NCI-H2081 treated with DMSO at 0.1 percent for 48 hours (cell line): ENCODE results near the gene SLC16A3.
"Not testable (repeated sequence)": the region's sequence is repeated elsewhere in the genome, so short reads cannot be mapped to it uniquely, and the experiment has no call there.

Experiments used
- DNase-seq: peaks from one replicate; lab custom pipeline; 2025; lab: John Stamatoyannopoulos, UW

Gene SLC16A3

DNA sequence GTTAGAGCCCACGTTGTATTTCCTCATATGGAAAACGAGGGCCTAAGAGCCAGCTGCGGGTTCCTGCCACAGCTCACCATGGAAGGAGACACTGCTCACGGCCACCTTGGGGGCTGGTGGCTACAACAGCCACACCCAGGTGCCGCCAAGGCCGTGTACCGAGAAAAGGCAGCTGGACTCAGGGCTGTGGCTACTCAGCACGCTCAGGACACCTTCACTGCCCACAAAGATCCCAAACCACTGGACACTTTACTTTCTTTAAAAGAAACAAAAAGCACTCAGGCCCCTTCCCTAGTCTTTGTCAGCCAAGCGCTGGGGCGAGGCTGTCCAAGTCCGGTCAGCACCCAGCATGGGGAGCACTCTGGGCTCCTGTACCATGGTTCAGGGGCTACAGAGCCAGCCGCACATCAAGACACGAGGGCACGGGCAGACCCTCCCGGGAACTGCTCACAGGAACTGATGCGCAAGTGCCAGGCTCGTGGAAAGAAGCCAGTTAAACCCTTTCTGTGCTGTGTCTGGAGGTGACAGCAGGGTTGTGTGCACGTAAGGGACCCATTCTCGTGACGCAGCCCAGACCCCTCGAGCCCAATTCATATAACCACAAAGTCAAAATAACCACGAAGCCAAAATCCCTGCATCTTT, 18.5 kb downstream of the SLC16A3 start:
- DNase-seq: no peak

DNA sequence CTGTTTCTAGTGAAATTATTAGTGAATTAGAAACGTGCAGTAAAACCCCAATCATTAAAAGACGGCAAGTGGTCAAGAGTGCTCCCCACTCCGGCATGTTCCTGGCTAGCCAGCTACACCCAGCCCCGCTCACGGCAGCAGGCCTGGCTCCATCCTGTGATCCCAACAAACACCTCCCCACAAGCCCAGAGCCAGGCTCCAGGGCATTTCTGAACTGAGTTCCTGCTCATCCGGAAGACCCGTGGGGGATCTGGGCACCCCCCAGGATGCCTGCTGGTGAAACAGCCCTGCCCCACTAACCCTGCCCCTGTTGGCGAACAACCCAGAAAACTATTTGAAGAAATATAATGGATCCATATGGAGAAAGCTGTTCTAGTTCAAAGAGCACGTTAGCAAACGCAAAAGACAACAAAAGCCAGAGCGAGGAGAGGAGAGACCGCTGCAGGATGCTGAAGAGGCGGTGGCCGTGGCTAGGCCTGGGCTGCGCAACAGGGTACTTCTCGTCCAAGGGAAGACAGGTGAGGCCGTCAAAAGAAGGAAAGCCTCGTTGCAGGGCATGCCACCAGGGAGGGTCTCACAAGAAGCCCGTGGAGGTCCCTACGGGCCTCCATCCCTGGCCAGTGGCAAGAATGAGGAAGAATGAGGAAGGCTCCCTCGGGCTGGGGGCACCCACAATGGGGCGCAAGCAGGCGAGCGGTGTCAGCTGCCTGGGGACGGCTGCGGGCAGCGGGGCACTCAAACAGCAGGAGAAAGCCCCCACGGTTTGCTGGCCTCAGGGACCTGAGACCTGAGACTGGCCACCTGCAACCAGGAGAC, 19.2 kb downstream of the SLC16A3 start:
- no peak for DNase-seq

DNA sequence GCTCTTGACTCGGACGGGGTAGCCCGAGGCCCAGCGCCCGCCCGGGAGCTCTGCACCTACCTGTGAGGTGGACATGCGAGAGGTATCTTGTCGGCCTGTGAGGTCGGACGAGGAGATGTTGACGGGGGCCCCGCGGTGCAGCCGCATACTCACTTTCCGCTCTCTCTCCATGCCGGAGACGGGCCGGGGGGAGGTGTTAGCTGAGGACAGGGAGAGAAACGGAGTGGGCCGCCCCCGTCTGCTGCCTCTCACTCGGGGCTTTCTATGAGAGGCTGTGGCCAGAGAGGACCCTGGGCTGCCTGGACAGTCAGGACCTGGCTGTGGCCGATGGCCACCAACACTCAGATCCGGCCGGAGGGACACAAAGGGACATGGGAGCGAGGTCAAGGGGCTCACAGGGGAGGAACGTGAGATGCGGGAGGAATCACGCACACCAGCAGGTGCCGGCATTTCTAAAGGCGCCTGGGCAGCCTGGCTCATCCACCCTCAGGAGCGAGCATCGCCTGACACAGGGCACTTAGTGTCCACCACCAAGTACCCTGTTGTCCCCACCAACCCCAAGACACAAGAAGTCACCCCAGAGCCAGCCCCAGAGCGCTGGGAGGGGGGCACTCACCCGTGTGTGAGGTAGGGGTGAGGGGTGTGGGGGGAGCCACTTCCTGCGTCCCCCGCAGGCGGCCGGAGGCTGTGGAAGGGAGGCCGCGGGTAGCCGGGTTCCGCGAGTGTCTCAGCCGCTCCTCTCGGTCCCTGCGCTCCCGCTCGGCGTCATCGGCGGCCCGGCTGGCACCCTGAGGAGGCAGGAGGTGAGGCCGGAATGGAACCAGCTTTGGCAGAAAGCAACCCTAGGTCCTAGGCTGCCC, 20.2 kb downstream of the SLC16A3 start:
- no peak for DNase-seq

DNA sequence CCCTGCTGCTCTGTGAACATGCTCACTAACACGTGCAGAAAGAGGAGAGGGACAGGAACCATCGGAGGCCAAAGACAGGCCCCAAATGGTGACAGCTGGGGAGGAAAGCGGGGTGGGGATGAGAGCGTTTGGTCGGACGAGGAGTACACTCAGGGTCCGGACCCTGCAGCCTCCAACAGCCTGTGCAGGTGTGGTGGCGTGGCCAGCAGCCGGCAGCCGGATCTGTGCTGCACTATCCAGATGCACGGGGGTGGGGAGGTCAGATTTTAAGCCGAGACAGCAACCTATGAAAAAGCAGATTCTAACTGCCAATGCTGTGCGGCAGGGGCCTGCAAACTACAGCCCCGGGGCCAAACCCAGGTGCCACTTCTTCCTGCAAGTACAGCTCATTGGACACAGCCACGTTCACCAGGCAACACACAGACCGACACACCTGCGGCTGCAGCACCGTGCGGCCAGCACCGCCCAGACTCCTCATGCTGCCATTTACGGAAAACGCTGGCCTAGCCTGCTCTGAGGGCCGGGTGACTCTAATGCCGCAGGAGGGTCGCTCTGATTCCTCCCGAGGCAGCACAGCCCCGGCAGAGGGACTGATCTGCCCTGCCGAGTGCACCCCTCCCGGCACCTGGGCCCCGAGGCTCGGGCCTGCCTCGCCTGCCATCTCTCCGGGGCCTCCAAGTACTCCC, 21.2 kb downstream of the SLC16A3 start:
- no peak for DNase-seq

DNA sequence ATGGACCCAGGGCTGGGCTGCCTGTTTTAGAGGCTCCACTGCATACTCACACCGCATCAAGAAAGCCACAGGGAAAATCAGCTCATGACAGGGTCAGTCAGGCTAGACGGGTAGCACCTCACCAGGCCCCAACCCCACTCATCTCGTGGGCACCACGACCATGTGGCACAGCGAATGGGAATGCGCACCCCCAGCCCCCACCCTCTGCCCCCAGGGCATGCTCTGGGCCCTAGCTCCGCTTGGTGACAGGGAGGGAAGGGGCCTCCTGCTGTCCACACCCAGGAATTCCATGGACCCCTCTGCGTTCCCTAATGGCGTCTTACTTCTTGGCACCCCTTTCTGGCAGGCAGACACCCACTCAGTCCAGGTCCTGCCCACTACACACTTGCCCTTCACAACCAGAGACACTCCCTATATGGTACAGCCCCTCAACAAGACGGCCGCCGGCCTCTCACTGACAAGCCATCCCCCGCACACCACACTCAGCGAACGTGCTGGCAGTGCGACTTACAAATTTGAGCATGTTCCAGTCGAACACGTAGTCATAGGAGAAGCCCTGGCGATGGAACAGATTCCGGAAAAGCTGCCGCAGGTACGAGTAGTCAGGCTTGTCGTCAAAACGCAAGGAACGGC, 22.1 kb downstream of the SLC16A3 start:
- DNase-seq: no peak

DNA sequence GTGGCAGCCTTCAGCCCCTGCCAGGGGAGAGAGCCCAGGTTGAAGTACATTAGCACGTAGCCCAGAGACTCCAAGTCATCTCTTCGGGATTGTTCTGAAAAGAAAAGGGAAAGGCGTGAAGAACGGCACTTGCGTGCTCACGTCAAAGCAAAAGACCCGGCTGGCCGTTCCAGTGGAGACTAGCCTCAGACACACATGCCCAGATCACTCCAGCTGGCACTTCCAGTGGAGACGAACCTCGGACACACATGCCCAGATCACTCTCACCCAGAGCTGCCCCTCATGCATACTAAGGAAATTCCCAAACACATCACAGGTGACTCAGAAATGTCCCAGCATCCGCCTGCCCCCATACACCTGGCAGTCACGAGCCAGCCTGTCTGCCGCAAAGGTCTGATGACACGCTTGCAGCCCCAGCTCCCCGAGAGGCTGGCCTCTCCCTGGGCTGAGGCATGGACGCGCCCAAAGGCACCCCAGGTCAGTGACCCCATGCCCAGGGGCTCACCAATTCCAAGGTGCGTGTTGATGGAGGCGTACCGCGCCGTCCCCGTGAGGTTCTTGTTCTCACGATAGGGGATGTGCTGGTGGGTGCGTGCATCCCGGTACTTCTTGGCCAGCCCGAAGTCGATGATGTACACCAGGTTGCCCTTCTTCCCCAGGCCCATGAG, 23.8 kb downstream of the SLC16A3 start:
- DNase-seq: no peak

DNA sequence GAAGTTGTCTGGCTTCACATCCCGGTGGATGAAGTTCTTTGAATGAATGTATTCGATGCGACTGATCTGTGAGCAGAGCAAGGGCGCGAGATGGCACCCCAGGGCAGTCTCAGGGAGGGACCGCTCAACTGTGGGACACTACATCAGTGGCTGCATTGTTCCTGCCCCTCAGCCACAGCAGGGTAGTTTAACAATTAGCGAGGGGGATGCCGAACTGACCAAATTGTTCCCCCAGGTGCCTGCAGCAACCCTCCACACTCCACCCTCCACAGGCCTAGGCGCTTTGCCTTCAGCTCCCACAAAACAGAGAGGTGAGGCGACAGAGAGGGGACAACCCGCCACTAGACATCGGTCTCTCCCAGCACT, 24.3 kb downstream of the SLC16A3 start:
- DNase-seq: no peak

DNA sequence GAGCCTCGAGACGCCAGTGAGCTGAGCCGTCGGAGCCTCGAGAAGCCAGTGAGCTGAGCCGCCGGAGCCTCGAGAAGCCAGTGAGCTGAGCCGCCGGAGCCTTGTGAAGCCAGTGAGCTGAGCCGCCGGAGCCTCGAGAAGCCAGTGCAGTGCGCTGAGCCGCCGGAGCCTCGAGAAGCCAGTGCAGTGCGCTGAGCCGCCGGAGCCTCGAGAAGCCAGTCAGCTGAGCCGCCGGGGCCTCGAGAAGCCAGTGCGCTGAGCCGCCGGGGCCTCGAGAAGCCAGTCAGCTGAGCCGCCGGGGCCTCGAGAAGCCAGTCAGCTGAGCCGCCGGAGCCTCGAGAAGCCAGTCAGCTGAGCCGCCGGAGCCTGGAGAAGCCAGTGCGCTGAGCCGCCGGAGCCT, 25.3 kb downstream of the SLC16A3 start:
- DNase-seq: not testable (repeated sequence)

DNA sequence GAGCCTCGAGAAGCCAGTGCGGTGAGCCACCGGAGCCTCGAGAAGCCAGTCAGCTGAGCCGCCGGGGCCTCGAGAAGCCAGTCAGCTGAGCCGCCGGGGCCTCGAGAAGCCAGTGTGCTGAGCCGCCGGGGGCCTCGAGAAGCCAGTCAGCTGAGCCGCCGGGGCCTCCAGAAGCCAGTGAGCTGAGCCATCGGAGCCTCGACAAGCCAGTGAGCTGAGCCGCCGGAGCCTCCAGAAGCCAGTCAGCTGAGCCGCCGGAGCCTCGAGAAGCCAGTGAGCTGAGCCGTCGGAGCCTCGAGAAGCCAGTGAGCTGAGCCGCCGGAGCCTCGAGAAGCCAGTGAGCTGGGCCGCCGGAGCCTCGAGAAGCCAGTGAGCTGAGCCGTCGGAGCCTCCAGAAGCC, 25.9 kb downstream of the SLC16A3 start:
- DNase-seq: not testable (repeated sequence)

DNA sequence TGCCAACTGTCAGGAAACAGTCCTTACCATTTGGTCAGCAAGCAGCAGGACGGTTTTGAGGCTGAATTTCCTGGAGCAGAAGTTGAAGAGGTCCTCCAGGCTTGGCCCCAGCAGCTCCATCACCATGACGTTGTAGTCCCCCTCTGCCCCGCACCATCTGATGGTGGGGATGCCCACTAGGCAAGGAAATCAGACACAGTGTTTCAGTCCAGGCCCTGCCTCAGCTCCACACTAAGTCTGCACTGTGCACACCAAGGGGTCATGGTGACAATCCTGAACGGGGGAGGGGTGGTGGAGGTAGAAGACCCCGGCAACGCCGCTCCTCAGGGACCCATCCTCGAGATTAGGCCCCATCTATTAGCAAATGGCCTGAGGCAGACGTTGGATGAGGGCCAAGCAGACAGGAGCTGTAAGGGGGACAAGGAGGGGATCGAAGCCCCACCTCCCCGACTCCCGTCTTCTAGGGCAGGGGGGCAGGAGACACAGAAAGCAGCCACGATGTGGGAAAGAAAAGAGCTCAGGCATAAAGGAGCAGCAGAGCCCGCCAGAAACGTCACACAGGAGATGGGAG, 26.6 kb downstream of the SLC16A3 start:
- no peak for DNase-seq

DNA sequence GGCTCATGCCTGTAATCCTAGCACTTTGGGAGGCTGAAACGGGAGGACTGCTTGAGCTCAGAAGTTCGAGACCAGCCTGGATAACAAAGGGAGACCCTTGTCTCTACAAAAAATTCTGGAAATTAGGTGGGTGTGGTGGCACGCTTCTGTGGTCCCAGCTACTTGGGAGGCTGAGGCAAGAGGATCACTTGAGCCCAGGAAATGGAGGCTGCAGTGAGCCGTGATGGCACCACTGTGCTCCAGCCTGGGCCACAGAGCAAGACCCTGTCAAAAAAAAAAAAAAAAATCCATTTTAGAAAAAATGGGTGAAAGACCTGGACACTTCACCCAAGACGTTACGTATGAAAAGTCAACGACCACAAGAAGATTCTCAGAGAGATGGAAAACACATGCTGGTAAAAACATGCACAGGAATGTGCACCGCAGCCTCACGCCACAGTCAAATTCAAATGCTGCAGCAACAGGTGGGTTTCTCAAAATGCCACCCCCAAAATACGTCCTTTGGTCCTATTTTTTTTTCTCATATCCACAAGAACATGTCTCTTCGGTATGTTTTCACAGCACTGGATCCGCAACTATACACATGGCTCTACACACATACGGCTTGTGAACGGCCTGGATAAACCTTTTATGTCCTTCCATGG, 27.5 kb downstream of the SLC16A3 start:
- no peak for DNase-seq

DNA sequence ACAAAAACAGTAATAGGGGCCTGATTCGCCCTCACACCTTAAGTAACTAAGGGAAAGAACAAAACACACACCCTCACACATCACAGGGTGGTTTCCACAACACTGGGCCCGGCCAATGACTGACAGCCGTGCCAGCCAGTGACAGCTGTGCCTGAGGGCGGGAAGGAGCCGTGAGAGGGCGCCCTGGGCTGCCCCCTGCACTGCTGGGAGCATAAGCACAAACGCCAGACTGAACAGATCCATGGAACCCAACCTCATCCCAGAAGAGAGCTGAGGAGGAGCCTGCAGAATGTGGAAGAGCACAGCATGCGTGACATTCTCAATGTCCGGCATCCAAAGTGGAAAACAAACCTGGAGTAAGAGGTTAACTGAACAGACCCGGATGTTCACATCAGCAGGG, 28.6 kb downstream of the SLC16A3 start:
- no peak for DNase-seq

DNA sequence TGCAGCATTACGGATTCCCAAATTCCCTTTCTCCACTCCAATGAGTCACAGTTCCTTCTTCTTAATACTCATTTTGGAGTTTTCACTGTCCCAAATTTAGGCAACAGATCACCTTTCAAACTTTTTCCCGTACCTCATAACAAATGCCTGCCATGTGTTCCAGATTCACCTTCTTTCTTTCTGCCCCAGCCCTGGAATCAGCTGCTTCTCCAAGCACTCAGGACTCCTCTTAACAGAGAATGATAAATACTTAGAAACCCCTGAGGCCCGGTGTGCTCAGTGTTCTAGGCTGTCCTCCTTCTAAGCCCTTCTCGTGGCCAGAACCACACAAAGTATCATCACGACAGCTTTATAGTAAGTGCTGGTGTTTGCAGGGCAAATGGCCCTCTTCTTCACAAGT, 29.7 kb downstream of the SLC16A3 start:
- no peak for DNase-seq

DNA sequence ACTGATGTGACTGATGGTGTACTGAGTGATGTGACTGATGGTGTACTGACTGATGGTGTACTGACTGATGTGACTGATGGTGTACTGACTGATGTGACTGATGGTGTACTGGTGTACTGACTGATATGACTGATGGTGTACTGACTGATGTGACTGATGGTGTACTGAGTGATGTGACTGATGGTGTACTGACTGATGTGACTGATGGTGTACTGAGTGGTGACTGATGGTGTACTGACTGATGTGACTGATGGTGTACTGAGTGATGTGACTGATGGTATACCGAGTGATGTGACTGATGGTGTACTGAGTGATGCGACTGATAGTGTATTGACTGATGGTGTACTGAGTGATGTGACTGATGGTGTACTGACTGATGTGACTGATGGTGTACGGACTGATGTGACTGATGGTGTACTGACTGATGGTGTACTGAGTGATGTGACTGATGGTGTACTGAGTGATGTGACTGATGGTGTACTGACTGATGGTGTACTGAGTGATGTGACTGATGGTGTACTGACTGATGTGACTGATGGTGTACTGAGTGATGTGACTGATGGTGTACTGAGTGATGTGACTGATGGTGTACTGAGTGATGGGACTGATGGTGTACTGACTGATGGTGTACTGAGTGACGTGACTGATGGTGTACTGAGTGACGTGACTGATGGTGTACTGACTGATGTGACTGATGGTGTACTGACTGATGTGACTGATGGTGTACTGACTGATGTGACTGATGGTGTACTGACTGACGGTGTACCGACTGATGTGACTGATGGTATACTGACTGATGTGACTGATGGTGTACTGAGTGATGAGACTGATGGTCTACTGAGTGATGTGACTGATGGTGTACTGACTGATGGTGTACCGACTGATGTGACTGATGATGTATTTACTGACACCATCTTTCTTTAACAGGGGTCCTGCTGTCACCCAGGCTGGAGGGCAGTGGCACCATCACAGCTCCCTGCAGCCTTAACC, 31.4 kb downstream of the SLC16A3 start:
- not testable (repeated sequence) for DNase-seq

DNA sequence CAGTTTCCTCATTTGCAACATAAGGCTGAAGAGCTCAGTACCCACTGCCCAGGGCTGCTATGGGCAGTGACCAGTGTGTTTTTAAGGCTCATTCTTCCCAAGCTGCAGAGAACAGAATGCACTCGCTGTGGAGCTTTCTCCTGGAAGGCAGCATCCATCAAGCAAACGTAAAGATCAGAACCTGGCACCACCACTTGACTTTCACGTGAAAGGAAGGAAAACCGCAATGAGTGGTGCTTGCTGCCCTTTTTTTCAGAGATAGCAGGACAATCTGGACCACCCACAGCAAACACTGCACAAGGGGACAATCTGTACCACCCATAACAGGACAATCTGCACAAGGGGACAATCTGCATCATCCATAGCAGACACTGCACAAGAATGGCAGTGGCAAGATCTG, 33.5 kb downstream of the SLC16A3 start:
- DNase-seq: no peak

DNA sequence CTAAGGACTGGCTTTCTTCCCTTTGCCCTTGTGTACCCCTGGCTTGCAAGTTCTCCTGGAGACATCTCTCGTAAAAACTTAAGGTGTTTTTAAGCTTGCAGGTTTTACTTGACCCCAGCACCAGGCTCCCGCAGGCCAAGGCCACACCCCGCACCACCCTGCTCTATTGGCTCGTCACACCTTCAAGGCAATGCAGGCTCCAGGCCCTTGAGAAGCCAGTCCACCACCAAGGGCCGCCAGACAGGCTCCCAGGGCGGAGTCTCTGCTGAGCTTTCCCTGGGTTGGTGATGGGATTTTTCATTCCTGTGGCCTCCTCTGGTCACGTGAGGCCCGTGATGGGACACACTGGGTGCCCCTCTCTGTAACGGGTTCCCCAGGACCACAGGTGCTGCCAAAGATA, 34.8 kb downstream of the SLC16A3 start:
- DNase-seq: no peak

DNA sequence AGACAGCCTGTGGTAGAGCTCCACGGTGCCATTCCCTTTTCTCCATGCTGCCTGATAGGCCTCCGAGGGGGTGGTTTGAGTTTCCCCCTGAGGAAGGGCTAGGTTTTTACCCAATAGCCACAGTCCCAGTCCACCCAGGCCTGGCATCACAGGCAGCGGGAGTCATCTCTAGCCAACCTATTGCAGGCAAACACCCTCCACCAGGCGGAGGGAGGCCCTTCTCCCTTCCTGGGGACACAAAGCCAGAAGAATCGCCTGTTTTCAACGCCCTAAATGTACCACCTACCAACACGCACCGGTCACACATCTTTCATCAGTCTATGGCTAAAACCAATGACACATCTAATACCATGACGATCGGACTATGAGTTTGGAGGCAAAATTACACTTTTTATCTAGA, 37.3 kb downstream of the SLC16A3 start:
- DNase-seq: no peak

DNA sequence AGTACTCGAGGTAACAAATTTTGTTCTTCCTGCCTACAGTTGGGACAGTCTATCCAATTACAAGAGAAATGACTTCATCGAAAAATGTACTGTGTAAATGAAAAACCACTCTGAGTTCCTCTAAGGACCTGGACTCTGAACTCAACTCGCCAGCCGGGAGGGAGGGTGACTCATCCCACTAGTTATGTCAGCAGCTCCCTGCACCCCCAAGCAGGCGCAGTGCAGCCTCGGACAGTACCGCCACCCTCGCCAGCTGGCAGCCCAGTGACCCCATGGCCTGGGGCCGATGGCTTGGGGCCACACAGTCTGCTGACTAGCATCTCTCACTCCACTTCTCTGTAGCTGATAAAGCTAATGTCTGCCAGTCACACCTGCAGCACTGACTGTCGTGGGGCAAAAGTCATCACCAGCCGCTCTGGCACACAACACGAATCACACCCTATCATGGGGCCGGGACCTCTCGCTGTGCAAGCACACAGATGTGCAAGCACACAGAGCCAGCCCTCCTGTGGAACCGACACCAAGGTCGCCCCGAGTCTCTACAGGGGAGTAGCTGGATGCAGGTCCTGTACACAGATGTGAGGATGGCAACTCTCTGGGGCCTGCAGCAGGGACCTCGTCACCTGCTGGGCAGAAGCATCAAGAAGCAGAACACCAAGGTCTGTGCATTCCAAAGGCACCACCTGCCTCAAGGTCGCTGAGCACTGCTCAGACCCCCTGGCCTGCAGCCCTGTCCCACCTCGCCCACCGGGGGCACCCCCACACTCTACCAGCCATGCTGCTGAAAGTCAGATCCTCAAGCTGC, 38.9 kb downstream of the SLC16A3 start:
- DNase-seq: no peak
